ENCODE results near the gene ACVR1B. TPM values are rescaled to one million over a fixed set of nuclear protein-coding genes. Genes with fewer than 3 reads are reported as not detected.
A peak's percentile ranks its signal among the peaks of the same experiment; 100 is the strongest.

The ACVR1B gene
- total RNA-seq, 1 experiment from 2014 or later: 3.2 TPM

GRCh38 chr12:51917041-51917590, 34.4 kb upstream of the ACVR1B start:
- no peak for DNase-seq (ENCODE audit: low read depth)

- no peak for DNase-seq (ENCODE audit: low read depth)
Measured at GRCh38 chr12:51917746-51918453, 33.6 kb upstream of the ACVR1B start.

GRCh38 chr12:51920046-51920445, 31.5 kb upstream of the ACVR1B start:
- no peak for DNase-seq (ENCODE audit: low read depth)

- no peak for DNase-seq (ENCODE audit: low read depth)
Measured at GRCh38 chr12:51921017-51921725, 30.3 kb upstream of the ACVR1B start.

- no peak for DNase-seq (ENCODE audit: low read depth)
Measured at GRCh38 chr12:51922146-51922545, 29.4 kb upstream of the ACVR1B start.

GRCh38 chr12:51922762-51923505, 28.6 kb upstream of the ACVR1B start:
- DNase-seq (ENCODE audit: low read depth): peak; percentile 21

- no peak for DNase-seq (ENCODE audit: low read depth)
Measured at GRCh38 chr12:51923506-51924365, 27.8 kb upstream of the ACVR1B start.

GRCh38 chr12:51924551-51925319, 26.8 kb upstream of the ACVR1B start:
- no peak for DNase-seq (ENCODE audit: low read depth)

GRCh38 chr12:51925346-51926063, 26.0 kb upstream of the ACVR1B start:
- DNase-seq (ENCODE audit: low read depth): no peak

- DNase-seq (ENCODE audit: low read depth): no peak
Measured at GRCh38 chr12:51926064-51926632, 25.4 kb upstream of the ACVR1B start.

- no peak for DNase-seq (ENCODE audit: low read depth)
Measured at GRCh38 chr12:51926718-51927117, 24.8 kb upstream of the ACVR1B start.

- DNase-seq (ENCODE audit: low read depth): no peak
Measured at GRCh38 chr12:51932218-51933076, 19.1 kb upstream of the ACVR1B start.

GRCh38 chr12:51934080-51934479, 17.4 kb upstream of the ACVR1B start:
- no peak for DNase-seq (ENCODE audit: low read depth)

GRCh38 chr12:51937926-51938325, 13.6 kb upstream of the ACVR1B start:
- DNase-seq (ENCODE audit: low read depth): no peak

- no peak for DNase-seq (ENCODE audit: low read depth)
Measured at GRCh38 chr12:51938726-51939125, 12.8 kb upstream of the ACVR1B start.

GRCh38 chr12:51941011-51941581, 10.4 kb upstream of the ACVR1B start:
- DNase-seq (ENCODE audit: low read depth): no peak

GRCh38 chr12:51941604-51942003, 9.9 kb upstream of the ACVR1B start:
- no peak for DNase-seq (ENCODE audit: low read depth)

- no peak for DNase-seq (ENCODE audit: low read depth)
Measured at GRCh38 chr12:51942056-51942455, 9.4 kb upstream of the ACVR1B start.
